GM21390 (cell line): ENCODE results near the gene HADHB.
"Not testable (repeated sequence)": the region's sequence is repeated elsewhere in the genome, so short reads cannot be mapped to it uniquely, and the experiment has no call there.

ENCODE experiments used
- ATAC-seq: cut with Tn5 transposase; IDR thresholded peaks from one replicate; pipeline ENCODE4 v1.9.1; 2021; ENCODE audit not compliant: unreplicated experiment

Gene HADHB

DNA sequence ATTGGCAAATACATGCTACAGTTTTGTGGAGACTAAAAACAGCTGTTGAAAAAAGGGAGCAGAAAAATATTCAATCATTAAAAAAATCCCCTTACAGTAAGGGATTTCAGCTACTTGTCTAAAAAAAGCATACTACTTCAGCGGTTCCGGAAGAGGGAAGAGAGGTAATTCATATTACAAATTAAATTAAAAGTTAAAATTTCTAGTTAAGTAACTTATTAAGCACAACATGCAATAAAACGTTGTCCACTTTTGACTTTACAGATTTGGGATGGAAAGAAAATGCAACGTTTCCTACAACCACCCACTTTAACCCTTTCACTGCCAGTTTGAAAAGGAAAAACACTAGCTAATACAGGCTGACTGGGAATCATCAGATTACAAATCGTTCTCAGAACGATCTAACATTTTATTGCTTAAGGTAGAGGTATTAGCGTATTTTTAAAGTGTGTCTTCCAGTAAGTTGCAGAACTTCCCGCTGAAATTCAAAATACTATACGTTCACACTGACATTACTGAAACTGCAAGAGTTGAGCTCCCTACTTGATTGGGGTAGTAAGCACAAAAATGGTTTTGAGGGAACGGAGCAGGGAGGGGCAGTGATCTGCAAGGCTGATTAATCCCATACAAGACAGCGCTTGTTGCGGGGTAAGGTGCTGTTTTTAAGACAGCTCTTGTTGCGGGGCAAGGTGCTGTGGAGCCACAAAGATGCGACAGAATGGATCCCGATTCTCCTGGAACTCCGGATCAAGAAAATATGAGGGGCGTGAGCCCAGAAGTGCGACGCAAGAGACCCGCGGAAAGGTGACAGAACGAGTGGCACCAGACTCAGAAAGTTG is 1.1 kb upstream of the HADHB start:
- ATAC-seq, result no peak

DNA sequence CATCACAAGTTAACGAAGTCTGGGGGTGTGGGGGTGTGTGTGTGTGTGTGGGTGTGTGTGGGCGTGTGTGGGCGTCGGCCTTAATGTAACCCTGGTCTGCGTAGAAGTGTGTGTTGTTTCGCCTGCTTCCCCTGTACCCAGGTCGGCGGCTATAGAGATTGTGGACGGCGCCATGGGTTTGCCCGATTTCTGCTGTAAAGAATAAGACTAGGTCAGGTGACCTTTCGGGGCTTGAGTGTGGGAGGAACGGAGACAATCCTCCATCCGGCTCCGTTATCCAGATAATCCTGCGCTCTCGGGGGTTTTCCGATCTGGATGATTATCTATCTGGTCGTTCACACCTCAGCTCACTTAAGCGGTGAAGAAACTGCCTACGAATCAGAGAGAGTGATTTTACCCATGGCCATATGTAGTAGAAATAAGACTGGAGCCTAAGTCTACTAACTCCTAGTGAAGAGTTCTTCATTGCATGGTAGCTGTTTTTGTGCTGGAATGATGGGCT is 543 bp downstream of the HADHB start:
- peak; percentile 18 for ATAC-seq

DNA sequence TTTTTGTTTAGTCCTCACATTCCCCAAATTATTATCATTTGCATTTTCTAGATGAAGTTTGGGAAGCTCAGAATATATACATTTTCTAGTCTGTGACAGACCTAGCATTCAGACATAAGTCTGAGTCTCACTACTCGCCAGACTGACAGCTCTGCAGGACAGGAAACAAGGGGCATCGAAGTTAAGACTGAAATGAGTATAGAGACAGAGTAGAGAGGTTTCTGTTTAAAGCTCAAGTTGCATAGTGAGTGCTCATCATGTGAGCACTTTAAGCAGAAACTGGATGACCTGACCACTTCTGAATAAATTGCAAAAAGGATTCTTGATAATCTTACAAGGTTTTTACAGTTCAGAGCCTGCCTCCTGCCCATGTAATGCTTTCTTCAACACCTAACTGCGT is 1.1 kb downstream of the HADHB start:
- ATAC-seq, result peak; percentile 62

DNA sequence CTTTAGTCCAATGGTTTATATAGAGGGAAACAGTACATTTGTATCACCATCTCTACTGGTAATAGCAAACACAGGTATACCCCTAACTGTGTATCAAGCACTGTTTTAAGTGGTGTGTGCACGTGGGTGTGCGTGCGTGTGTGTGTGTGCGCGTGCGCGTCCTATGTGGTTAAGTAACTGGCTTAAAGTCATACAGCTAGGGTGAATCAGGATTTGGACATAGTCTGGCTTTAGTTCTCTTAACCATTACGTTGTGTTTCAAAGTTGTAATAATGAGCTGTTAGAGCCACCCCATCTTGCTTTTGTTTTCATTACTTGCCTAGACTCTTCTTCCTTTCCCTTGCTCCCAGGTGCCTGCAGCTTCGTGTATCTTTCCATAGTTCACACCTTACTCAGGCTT is 2.1 kb downstream of the HADHB start:
- ATAC-seq, result no peak

DNA sequence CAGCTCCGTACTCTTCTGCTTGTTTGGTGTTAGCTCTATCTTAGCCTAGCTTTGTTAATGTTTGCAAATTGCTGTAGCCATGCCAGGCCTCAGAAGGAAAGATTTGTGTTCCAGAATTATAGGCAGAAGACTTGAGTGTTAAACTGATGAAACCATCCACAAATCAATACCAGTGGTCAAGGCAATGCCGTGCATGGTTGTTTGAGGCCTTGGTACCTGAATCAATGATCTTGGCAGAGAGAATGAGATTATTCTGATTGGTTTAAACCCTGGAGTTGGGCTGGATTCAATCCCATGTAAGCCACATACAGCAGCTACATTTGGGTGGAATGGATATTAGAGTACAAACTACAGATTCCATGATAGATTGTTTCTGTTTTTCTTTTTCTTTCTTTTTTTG is 4.9 kb downstream of the HADHB start:
- no peak for ATAC-seq

DNA sequence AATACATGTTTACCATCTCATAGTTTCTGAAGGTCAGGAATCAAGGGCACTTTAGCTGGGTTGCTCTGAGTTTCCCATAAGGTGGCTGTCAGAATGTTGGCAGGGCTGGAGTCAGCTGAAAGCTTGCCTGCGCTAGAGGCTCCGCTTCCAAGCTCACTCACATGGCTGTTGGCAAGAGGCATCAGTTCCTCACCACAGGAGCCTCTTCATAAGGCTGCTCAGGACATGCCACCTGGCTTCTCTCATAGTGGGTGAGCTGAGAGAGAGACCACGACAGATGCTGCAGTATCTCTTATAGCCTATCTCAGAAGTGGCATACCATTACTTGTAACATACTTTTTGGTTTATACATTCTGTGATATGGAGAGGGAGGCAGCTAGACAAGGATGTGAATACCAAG is 7.2 kb downstream of the HADHB start:
- ATAC-seq, result no peak

DNA sequence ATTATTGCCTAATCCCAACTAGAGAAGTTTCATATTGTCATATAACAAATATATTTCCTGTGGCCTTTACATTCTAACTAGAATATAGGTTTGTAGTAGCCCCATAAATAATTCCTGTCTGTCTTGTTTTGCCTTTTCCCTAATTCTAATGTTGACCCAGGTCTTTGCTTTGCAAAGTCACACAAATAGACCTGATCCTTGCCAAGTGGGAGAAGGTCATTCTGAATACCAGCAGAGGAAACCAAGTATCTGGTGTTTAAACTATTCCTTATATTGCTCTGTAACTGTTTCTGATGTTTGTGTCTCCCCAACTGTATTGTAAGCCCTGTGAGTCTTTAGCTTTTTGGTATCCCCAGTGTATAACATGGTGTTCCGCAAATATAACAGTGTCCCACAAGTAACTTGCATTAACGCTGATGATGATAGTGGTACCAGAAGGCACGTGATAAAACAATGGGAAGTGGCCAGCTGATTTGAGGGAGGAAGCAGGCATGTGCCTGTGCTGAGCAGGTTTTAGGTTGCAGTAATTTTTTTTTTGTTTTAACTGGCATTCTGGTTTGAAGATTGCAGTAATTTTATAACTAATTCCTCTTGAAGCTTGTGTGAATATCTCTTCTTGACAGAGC is 11.1 kb downstream of the HADHB start:
- ATAC-seq, result no peak

DNA sequence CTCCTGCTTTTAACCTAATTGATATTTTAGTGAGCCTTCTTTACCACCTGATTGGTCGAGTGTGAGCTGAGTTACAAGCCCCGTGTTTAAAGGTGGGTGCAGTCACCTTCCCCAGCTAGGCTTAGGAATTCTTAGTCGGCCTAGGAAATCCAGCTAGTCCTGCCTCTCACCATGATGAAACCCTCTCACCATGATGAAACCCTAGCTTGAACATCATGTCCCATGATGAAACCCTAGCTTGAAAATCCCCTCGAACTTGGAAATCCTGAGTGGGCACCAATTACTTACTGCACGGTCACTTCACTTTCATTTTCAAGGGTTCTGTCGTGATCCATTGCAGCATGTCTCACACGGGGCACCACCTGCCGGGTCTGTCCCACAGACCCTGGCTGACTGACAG is 14.1 kb downstream of the HADHB start:
- not testable (repeated sequence) for ATAC-seq

DNA sequence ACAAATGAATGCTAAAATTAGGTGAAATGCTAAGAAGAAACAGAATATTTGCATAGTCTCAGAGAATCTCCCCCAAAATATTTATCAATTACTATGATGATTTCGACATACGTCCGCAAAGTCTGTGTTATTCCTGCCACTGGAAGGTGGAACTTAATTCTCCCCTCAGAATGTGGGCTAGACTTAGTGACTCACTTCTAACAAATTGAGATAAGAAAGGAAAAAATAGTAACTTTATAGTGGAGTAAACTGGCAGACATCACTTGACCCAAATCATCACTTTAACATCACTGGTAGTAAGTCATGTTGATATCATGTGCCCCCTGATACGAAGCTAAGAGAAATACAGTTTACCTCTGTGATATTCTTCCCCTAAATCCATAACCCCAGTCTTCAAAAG is 23.5 kb downstream of the HADHB start:
- ATAC-seq, result no peak

DNA sequence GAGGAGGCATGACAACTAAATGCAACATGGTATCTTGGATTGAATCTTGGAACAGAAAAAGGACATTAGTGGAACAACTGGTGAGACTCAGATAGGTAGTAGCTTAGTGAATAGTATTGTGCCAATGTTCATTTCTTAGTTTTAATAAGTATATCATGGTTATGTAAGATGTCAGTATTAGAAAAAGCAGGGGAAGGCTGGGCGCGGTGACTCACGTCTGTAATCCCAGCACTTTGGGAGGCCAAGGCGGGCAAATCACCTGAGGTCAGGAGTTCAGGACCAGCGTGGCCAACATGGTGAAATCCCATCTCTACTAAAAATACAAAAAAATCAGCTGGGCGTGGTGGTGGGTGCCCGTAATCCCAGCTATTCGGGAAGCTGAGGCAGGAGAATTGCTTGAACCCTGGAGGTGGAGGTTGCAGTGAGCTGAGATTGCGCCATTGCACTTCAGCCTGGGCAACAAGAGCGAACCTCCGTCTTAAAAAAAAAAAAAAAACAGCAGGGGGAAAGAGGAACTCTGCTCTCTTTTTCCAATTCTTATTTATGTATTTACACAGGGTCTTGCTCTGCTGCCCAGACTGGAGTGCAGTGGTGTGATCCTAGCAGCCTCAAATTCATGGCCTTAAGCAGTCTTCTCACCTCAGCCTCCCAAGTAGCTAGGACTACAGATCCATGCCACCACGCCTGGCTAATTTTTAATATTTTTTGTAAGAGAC is 24.1 kb downstream of the HADHB start:
- ATAC-seq, result not testable (repeated sequence)

DNA sequence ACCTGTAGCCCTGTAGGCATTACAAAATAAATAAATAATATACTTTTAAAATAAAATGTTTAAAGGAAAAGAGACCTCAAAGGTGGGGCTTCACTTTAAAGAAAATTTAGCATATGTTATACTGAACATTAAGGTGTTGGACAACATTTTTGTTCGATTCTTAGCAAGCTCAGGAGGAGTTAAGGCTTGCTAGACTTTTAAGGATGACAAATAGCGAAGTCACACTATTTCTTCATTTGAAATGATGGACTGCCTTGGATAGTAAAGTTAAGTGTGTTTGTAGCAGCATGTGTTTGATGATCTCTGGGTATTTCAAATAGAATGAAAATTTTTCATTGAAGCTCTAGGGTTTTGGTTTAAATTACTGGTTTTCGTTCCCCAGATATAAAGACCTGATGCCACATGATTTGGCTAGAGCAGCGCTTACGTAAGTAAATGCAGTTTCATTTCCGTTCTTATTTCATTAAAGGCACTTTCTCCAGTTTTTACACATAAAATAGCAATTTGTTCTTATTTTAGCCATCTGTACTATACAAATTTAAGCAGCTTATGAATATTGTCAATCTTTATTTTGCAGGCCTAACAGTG is 24.9 kb downstream of the HADHB start:
- no peak for ATAC-seq

DNA sequence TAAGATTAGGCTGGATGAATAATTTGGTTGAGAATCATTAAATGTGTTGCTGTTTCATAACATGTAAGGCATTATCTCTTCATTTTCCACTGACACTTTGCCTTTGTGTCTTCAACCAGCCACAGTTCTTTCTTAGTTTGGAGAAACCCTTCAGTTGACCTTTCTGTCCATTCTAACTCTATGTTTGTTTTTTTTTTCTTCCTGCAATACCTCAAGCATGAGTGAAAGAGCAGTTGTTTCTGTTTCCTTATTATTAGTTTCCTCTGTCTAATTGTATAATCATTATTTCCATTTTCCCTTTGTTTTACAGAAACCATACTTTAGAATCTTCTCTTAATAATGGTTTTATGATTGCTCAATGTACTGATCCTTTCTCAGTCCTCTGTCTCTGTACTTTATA is 25.6 kb downstream of the HADHB start:
- no peak for ATAC-seq

DNA sequence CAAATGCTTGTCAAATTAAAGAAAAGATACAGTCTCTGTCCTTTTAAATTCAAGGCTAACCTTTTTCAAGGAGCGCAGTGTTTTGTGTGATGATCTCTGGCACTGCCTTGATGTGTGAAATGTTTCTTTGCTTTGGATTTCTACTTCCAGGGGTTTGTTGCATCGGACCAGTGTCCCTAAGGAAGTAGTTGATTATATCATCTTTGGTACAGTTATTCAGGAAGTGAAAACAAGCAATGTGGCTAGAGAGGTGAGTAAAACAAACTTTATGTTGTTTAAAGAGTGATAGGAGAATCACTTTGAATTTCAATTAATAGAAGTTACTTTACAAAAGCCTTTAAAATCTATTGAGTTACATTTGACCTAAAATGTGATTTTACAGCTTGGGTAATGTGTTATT is 28.8 kb downstream of the HADHB start:
- no peak for ATAC-seq

DNA sequence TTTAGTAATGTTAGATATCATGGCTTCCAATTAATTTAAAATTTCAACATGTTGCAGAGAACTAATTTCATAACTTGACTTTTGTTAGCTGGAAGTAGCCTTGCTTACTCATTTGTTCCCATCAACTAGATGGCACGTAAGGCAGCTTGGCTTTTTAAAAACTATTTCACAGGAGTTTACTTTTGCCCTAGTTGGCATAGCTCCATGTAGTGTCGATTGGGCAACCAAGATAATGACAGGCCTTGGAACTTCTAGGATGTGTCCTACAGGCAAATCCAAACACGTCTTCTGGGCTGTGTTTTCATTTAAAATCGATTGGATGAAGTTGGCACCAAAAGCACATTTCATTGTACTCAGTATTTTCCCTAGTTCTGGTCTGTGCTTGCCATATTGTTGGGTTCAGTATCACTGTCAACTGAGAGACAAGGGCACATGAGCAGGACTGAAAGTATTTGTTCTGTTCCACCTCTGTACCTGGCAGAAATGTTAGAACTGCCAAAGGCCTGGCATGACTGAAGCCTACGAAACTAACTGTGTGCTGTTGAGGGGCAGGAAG is 29.4 kb downstream of the HADHB start:
- ATAC-seq, result no peak

DNA sequence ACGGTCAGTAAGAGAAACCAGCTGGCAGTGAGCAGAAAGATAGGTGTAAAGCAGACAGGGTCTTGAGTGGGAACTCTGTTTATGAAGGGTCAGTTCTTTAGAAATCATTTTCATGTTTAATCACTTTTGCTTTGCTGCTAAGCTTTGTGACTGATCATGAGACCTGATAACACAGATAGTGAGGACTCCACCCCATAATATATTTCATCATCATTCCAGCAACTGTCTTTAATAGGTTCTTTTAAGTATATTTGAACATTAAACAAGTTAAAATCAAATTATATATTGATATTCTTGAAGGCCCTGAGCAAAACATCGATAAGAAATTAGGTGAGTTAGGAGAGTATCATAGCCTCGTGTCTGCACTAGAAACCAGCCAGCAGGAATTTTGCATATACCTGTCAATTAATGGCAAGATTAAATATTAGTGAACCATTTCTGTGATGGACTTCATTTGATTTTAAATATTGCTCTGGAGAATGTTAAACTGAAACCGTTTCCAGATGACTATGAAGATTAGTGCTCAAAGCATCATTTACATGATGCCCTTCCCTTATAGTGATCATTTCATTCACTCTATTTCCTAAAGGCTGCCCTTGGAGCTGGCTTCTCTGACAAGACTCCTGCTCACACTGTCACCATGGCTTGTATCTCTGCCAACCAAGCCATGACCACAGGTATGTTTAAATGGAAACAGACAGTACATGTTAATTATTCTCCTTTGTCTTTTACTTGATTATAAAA is 31.9 kb downstream of the HADHB start:
- no peak for ATAC-seq

DNA sequence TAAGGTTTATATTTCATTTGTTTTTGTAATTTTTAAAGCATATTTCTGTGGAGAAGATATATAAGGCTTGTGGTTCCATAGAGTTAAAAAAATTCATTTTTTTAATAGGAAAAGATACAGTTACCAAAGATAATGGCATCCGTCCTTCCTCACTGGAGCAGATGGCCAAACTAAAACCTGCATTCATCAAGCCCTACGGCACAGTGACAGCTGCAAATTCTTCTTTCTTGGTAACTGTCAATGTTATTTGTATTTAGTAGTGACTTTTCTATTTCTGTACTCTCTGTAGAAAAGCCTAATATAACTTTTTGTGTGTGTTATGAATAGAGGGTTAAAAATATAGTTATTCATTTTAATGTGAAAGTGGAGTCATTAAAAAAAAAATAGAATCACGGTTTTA is 35.1 kb downstream of the HADHB start:
- no peak for ATAC-seq

DNA sequence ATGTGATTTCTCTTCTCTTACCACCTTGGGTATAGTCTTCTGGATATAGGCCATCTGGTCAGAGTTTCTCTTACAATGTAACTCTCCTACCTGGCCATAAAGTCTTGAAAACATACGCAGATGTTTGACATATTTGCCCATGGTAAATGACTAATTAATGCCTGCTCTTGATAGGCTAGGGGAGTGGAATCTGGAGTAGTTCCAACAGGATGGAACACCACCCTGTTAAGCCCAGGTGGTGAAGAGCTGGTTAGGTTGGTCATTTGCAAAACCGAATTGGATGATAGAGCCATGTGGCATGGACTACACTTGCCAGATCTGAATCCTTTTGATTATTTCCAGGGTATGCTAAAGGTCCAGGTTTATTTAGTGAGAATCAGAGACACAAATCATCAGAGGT is 36.5 kb downstream of the HADHB start:
- no peak for ATAC-seq

DNA sequence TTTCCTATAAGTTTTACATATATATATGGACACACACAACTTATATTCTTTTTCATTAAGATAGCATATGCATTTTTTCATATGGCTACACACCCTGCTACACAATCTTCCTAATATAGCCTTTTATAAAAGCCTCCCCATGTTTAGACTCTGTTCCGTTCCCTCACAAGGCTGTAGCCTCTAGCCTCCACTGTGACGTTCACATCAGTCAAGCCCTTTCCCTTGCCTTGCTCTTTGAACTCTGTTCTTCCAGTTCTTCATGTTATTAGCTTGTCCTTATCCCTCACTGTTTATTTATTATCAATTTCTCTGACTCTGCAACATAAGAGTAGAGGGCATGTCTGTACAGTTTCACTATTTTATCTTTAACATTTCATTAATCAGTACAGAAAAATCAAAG is 38.9 kb downstream of the HADHB start:
- ATAC-seq, result no peak

DNA sequence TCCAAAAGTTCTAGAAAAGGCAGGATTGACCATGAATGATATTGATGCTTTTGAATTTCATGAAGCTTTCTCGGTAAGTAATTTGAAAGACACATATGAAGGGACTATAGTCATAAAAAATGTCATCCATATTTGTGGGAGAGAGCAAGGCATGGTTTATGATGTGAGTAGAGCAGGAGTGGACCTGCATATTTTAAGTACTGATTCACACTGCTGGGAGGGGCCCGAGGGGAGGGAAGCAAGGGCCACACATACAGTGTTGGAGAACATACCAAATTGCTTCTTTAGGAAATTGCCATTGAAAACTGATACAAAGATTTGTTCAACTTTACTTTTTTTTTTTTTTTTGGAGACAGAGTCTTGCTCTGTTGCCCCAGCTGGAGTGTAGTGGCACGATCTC is 39.4 kb downstream of the HADHB start:
- no peak for ATAC-seq

DNA sequence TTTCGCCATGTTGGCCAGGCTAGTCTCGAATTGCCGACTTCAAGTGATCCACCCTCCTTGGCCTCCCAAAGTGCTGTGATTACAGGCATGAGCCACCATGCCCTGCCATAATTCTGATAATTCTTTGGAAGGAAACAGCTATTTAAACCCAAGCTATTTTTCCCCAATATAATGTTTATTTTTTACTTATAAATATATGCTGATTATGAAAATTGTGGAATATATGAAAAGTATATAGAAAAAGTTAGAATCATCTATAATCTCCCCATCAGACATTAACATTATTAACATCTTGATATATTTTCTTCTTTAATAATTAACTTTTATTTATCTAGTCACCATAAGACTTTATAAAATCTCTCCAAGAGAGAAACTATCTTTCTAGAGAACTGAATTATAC is 41.2 kb downstream of the HADHB start:
- no peak for ATAC-seq

DNA sequence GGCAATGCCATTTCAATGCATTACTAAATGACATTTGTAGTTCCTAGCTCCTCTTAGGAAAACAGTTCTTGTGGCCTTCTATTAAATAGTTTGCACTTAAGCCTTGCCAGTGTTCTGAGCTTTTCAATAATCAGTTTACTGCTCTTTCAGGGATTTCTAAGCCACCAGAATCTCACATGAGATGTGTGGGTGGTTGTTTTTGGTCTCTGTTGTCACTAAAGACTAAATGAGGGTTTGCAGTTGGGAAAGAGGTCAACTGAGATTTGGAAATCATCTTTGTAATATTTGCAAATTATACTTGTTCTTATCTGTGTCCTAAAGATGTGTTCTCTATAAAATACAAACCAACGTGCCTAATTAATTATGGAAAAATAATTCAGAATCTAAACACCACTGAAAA is 45.3 kb downstream of the HADHB start:
- no peak for ATAC-seq
